SK-MEL-5 (cell line): Measurements from ENCODE around the gene PNKP. TPM values are rescaled to one million over a fixed set of nuclear protein-coding genes. Genes with fewer than 3 reads are reported as not detected.

ENCODE experiments used
- DNase-seq: peaks from one replicate; pipeline ENCODE4 v3.0.0-alpha.2; 2016; ENCODE audit warnings: low read depth, low spot score
- in situ Hi-C: cut with HindIII; loops from 2 replicates; pipeline ENCODE4 v1.10.0; 2016; ENCODE audit warnings: low sequenced_read_pairs, high pct_unique_total_duplicates, low pct_unique_long_range_greater_than_20kb
- total RNA-seq: library from RNA; depleted of rRNA; stranded (reverse); fragments of >200 nt; shearing (Covaris generic); gene quantifications from 2 replicates; pipeline ENCODE4 v1.2.3, GENCODE V29; 2014

Gene PNKP
- total RNA-seq, 1 experiment from 2014 or later, result 33.8 TPM

DNA sequence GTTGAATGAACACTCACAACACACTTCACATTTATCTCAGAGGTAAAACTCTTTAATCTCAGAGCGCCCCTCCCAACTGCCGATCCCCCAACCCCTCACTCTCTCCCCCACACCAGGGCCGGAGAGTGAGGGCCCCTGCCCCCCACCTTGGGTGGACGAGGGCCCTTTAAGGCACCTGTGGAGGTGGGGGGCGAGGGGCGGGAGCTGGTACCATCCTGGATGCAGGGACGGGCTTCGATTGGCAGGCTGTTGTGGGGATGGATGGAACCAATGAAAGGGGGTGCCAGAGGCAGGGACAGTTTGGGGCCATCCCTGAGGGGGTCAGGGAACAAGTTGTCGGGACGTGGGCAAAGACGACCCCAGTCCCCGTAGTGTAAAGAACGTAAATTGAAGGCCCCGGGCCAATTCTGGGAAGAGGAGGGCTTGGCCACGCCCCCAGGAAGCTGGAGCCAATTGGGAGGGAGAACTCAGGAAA, 1.7 kb upstream of the PNKP start:
- DNase-seq, result no peak
- in situ Hi-C loops, result no loop called here

DNA sequence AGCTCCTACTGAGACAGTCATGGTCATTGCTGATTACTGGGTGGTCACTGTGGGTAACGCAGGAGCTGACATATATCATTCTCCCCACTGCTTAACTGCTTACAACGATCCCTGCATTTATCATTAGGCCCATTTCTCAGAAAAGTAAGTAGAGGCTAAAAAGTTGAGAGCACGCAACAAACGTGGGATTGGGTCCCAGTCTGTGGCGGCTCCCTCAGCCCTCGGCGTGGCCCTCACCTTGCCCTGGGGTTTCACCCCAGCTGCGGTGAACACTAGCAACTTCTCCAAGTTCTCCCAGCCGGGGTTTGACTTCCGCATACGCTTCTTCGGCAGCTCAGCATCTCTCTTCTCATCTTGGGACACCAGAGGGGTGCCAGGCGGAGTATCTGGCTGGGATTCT, 2.5 kb downstream of the PNKP start:
- DNase-seq, result no peak
- in situ Hi-C loops, result no loop called here

DNA sequence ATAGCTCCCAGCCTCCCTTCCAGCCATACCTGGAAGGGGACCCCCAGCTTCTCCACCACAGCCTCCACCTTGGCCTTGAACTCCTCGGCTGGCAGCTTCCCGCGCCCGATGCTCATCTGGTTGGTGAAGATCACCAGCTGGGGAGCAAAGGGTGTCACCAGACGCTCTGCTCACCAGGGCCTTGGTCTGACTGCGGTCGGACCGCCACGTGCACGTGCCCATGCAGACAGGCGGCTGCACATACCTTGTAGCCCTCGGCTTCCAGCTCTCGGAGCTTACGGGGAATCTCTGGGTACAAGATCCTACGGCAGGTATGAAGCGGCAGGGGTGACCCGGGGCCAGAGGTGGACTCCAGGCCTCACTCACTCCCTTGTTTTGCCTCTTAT, 3.4 kb downstream of the PNKP start:
- no peak for DNase-seq
- in situ Hi-C loops, result no loop called here

DNA sequence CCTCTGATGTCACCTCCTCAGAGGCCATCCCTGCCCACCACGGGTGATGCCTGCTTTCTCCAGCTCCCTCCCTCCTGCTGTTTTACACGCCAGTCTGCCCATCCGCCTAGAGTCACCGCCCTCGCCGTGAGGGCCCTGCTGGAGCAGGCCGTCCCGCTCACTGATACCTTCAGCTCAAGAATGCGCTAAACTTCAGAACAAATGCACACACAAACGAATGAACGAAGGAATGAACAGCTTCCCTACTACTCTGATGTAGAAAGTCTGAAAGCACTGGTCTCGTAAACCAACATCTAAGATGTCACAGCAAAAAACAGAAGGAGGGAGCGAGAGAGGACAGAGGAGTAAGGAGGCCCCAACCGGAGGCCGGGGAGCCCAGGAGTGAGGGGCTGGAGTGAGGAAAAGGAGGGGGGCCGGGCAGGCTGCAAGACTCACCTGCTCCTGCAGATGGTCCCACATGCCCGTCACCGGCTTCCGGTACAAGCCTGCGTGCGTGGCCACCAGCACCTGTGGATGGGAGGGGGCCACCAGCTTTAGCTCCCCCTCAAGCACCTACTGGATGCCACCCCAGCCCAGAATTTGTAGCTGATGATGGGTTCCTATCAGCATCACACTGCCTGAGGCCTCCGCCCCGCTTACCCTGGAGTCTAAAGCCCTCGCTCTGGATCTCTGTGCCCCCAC, 4.0 kb downstream of the PNKP start:
- DNase-seq, result no peak
- in situ Hi-C loops, result no loop called here

DNA sequence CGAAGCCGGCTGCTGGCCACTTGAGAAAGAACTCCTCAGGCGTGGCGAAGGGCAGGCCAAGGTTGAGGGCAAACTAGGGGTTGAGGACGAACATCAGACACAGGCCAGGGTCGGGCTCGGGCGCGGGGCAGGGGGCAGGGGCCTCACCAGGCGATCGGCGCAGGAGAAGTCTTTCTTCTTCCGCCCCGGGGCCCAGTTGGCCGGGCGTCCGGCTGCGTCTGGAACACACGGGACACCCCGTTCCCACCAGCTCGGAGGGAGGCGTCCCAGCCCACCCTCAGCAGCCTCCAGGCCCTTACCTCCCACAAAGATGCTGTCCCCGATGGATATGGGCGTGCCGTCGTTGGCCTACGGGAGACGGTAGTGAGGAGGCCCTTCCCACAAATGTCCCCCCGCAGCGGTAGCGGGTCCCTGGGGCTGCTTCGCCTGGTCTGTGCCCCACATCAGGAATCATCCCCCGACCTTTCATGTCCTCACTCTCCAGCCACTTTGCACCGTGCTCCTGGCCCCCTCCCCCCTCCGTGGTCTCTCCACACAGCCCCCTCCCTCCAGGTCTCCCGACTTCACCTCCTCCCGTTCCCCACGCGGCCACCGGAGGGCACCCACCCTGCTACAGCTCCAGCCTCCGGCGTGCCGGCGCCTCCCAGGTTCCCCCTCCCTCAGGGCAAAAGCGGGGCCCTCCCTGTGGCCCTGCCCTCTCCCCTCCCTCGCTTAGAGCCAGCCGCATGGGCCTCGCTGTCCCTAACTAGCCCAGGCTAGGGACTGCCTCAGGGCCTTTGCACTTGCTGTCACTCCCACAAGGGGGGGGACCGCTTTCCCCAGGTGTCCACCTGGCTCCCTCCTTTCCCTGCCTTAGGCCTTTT, 4.8 kb downstream of the PNKP start:
- in situ Hi-C loops, result no loop called here
- no peak for DNase-seq

DNA sequence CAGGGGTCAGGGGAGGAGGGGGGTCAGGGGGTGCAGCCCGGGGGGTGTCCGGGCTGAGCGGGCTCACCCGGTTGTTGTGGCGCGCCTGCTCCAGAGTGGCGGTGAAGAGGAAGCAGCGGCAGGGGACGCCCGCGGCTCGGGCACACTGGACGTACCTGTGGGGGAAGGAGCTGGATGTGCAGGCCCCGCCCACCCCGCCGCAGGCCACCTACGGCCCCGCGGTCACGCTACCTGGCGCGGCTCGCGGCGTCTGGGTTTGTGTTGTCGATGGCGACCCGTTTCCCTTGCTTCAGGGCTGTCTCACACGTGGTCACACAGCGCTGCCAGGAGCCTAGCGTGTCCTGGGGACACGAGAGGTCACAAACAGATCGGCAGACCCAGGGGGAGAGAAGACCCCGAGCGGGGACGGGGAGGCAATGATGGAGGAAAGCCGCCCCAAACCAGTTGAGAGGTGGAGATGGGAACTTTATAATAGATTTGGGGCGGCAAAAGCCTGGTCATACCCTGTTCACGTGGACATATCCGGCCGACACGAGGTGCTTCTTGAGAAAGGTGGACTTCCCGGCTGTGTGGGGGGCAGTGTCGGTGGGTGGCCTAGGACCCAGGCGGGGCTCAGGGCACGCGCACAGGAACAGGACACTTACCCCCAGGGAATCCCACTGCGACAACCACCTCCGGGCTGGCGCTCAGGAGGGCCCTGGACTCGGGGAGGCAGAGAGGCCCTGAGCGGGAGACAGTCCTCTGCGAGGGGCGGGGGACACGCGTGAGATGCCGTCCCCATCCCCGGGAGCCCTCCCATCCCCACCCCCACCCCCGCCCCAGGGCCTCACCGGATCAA, 5.6 kb downstream of the PNKP start:
- in situ Hi-C loops, result no loop called here

DNA sequence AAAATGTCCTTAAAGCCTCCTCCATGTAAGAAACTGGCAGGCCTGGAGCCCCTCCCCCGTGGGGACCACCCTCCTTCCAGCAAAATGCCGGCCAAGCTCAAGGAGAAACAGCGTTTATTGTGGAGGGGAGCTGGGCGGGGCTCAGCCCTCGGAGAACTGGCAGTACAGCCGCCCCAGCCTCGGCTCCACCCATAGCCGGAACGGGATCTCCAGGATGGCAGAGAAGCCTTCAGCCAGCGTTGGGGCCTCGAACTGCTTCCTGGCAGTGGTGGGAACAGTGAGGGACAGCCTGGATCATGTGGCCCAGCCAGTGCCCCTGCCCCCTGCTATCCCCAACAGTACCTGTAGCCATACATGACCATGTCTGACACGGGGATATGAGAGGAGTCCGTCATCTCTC, 6.3 kb downstream of the PNKP start:
- no peak for DNase-seq
- in situ Hi-C loops, result no loop called here

More for the DNA sequence above, 5.6 kb downstream of the PNKP start:
- DNase-seq, result no peak

DNA sequence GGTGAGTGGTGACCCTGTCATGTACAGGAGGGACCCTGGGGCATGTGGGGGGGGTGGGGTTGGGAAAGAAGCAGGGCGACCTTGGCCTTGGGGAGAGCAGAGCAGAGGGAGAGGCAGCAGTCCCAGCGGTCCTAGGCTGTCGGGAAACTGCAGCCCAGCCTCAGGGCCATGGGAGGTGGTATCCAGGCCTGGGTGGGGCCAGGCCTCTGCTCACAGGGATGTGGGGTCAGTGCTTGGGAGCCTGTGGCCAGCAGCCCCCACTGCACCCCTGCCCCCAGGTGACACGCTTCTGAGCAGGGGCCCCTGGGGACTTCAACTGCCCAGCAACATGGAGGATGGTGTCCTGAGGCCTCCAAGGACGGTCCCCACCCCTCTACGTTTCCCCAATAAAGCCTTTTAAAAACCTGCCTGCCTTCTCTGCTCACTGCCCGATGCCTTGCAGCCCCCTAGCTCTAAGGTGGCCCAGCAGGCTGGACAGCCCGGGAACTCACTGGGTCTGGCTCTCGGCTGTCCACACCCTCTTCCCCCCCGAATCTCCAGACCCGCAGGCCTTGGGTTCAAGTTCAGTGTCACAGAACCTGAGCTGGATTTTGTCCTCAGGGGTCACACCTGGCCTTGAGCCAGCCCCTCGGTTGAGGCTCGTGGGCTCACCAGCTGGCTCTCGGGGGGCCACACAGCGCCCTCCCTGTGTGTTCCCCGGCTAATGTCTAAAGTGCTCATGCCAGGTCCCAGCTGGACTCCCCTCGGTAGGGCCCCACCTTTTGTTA, 6.9 kb downstream of the PNKP start:
- no peak for DNase-seq
- in situ Hi-C loops, result no loop called here

DNA sequence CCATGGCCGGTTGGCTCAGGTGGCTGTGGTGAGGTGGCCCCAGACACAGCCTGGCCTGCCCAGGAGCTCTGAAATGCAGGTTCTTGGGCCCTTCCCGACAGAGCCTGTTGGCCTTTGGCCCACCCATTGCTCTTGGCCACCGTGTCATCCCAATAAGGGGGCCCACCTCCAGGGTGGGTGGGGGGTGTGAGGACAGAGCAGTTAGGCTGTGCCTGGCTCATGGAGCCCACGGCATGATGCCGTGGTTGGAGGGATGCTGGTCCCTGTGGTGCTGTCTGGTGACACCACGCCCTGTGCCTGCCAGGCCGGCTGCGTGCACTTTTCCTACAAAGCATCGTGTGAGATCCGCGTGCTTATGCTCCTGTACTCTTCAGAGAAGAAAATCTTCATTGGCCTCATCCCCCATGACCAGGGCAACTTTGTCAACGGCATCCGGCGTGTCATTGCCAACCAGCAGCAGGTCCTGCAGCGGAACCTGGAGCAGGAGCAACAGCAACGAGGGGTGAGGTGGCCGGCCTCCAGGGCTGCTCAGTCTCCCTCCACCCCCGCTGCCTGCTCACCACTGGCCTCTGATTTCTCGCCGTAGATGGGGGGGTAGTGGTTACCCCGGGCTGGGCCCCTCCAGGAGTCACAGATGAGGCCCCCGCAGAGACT, 7.6 kb downstream of the PNKP start:
- no peak for DNase-seq
- in situ Hi-C loops, result no loop called here

DNA sequence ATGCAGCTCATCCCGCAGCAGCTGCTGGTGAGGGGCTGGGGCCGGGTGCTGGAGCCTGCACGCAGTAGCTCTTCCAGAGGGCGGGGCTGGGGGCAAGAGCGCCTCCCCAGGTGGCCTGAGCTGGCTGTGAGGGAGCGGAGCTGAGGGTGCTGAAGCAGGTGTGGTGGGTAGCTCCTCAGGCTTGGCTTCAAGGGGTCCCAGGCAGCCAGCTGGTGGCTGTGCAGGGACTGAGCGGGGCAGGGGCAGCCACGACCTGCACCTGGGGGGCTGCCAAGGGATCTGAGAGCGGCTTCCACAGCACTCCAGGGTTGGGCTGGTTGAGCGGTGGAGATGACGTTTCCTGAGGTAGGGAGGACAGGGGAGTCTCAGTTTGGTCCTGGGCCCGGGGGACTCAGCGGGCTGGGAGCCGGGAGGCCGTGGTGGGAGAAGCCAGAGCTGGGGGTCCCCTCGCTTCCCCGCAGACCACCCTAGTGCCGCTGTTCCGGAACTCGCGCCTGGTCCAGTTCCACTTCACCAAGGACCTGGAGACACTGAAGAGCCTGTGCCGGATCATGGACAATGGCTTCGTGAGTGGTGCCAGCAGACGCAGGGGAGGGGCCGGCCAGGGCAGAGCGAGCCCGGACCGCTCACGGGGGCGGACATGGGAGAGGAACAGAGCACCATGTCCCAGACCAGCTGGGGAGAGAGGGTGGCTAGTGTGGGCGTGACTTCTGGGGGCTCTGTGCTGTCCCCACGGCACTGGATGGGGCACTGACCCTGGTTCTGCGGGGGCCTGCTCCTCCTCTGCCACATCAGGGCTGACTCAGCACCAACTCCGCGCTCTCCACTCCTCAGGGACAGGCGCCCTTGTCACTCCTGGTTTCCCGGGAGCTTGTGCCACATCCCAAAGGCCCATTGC, 9.0 kb downstream of the PNKP start:
- DNase-seq, result no peak
- in situ Hi-C loops, result no loop called here

DNA sequence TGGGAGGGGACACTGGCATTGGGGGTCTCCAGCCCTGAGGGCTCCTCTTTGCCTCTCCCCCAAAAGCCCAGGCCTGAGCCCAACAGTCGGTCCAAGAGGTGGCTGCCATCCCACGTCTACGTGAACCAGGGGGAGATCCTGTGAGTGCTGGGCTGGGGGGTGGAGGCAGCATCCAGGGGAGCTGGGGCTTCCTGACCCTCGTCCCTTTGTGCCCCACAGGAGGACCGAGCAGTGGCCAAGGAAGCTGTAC, 9.6 kb downstream of the PNKP start:
- no peak for DNase-seq
- in situ Hi-C loops, result no loop called here

DNA sequence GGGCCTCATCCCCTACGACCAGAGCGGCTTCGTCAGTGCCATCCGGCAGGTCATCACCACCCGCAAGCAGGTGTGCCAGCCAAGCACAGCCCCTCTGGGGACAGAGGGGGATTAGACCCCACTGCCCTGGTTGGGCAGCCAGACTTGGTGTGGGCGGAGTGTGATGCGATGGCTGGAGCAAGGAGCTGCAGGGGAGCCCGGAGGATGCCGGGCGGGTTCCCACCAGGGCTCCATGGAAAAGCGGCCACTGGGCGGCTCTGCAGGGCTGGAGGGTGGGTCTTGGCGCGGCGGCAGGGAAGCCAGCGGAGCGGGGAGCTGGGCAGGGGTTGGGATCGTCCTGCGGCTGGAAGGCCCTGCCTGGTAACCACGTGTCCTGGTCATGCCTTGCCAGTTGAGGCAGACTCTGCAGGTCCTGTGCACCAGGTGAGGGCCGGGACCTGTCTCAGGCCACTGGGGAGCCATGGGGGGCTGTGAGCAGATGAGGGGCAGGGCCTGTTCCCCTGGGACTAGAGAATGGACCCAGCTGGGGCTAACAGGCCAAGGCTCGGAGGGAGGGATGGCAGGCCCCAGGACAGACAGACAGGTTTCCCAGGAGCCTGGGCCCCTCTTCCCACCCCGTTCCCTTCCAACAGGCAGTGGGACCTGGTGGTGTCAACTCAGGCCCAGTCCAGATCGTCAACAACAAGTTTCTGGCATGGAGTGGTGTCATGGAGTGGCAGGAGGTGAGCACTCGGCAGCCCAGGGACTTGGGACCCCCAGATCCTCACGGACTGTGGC, 10.1 kb downstream of the PNKP start:
- DNase-seq, result no peak
- in situ Hi-C loops, result no loop called here

DNA sequence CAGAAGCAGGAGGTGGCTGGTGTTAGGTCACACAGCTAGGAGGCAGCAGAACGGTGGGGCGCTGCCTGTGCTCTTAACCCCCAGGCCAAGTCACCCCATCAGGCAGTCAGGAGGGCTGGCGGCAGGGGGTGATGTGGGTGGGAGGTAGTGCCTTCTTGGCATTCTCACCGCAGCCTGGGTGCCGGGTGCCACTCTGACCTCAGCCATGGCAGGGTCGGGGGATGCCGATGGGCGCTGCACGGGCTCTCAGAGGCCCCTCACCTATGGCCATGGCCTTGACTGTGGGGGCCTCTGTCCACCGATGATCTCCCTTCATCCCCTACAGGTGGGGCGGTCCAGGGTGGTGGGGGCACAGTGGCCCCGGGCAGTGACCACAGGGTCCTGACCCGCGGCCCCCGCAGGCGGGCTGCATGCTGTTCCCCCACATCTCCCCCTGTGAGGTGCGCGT, 10.8 kb downstream of the PNKP start:
- in situ Hi-C loops, result no loop called here
- DNase-seq, result no peak

DNA sequence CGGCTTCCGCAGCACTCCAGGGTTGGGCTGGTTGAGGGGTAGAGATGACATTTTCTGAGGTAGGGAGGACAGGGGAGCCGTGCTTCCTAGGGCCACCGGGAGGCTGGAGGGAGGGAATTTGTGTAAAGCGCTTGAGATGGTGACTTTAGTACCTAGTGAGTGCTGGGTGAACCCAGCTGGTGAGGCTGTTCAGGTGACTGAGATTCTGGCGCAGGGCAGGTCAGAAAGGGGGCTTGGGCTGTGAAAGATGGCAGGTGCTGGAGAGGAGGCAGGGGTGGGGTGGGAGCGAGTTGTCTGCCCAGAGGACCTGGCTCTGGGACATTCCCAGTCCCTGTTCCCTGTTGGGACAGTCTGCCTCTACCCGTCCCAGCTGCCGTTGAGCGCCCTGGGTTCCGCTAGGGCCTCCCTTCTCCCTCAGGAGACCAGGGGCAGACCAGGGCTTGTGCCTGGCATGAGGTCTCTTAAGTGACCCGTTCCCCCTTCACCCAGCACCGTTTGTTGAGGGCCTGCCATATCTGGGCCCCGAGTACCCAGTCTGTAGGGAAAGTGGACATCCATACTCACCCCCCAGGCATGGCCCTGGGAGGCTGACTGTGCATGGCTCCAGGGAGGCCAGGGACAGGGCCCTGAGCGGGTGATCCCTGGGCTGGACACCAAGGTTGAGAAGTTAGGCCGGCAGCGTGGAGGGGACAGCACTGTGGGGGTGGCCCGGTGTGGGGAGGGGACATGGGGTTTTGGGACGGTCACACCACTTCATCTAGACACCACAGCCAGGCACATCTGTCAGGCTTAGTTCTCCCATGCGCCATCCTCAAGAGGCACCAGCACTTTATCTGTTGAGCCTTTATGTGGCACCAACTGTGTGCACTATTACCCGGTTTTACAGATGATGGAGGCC, 11.5 kb downstream of the PNKP start:
- no peak for DNase-seq
- in situ Hi-C loops, result no loop called here

DNA sequence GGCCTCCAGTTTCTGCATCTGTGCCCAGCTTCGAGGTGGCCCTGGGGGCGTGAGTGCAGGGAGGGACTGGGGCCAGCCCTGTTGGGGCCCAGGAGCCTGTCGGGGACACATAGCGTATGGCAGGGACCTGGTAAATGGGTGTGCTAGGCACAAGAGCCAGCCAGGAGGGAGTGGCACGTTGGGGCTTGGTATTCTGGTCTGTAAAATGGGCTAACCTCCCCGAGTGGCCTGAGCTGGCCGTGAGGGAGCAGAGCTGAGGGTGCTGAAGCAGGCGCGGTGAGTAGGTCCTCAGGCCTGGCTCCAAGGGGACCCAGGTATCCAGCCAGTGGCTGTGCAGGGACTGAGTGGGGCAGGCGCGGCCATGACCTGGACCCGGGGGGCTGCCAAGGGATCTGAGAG, 12.1 kb downstream of the PNKP start:
- in situ Hi-C loops, result no loop called here

More for the DNA sequence above, 12.1 kb downstream of the PNKP start:
- no peak for DNase-seq
